Hepatocyte (in vitro differentiated cells): ENCODE results near the gene ZFX.

Experiments
- CTCF ChIP-seq: fragments of 200-600 bp; sonication (generic); IDR thresholded peaks from 2 replicates; pipeline ENCODE4 v1.5.1; 2016; ENCODE audit warnings: antibody characterized with exemption, mild to moderate bottlenecking; ENCODE audit not compliant: poor library complexity
- EZH2 ChIP-seq: fragments of 200-600 bp; sonication (generic); IDR thresholded peaks from 2 replicates; pipeline ENCODE4 v1.6.1; 2016; ENCODE audit warnings: antibody characterized with exemption, mild to moderate bottlenecking, borderline replicate concordance

DNA sequence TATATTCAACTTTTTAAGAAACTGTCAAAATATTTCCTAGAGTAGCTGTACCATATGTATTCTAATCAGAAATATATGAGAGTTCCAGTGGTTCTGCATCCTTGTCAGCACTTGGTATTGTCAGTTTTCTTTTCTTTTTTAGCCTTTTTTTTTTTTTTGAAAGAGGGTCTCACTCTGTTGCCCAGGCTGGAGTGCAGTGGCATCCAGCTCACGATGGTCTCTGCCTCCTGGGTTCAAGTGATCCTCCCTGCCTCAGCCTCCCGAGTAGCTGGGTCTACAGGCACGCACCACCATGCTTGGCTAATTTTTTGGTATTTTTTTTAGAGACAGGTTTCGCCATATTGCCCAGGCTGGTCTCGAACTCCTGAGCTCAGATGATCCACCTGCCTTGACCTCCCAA lies 79.1 kb downstream of the ZFX start:
- TF ChIP-seq EZH2 (no peak), CTCF (no peak)
